Neural progenitor cell (in vitro differentiated cells): ENCODE results near the gene KRT12. TPM values are rescaled to one million over a fixed set of nuclear protein-coding genes. Genes with fewer than 3 reads are reported as not detected.

ENCODE experiments used
- DNase-seq: peaks from one replicate; pipeline ENCODE4 v3.0.0-alpha.2; 2016; ENCODE audit warnings: low spot score
- H2AFZ ChIP-seq: fragments of 200-600 bp; sonication (generic); replicated peaks from 2 replicates; pipeline ENCODE4 v1.6.1; 2016; ENCODE audit warnings: antibody characterized with exemption
- H3F3A ChIP-seq: fragments of 200-600 bp; sonication (generic); 2 replicates; pipeline ENCODE4 v1.6.1; 2016; ENCODE audit warnings: antibody characterized with exemption, low read depth
- H3K27ac ChIP-seq: fragments of 200-600 bp; sonication (generic); 2 replicates; pipeline ENCODE4 v1.5.1; 2016; ENCODE audit warnings: mild to moderate bottlenecking
- H3K27me3 ChIP-seq: fragments of 200-600 bp; sonication (generic); 2 replicates; pipeline ENCODE4 v1.6.1; 2016; ENCODE audit warnings: mild to moderate bottlenecking, moderate library complexity
- H3K36me3 ChIP-seq: fragments of 200-600 bp; sonication (generic); 2 replicates; pipeline ENCODE4 v1.5.1; 2016
- H3K4me1 ChIP-seq: fragments of 200-600 bp; sonication (generic); 2 replicates; pipeline ENCODE4 v1.6.1; 2016; ENCODE audit warnings: mixed run types
- H3K4me2 ChIP-seq: fragments of 200-600 bp; sonication (generic); 2 replicates; pipeline ENCODE4 v1.6.1; 2016
- H3K4me3 ChIP-seq: fragments of 200-600 bp; sonication (generic); 2 replicates; pipeline ENCODE4 v1.5.1; 2016
- H3K79me2 ChIP-seq: fragments of 200-600 bp; sonication (generic); 2 replicates; pipeline ENCODE4 v1.6.1; 2016; ENCODE audit warnings: low read depth
- H3K9ac ChIP-seq: fragments of 200-600 bp; sonication (generic); 2 replicates; pipeline ENCODE4 v1.6.1; 2016
- H3K9me3 ChIP-seq: fragments of 200-600 bp; sonication (generic); 2 replicates; pipeline ENCODE4 v1.5.1; 2016; ENCODE audit warnings: low read depth
- H4K20me1 ChIP-seq: fragments of 200-600 bp; sonication (generic); 2 replicates; pipeline ENCODE4 v1.6.1; 2016; ENCODE audit warnings: low read depth
- H3K27ac Mint-ChIP-seq: 3 replicates; pipeline ENCODE4 v1.8.0; 2021; ENCODE audit warnings: mixed read lengths
- H3K27me3 Mint-ChIP-seq: 2 replicates; pipeline ENCODE4 v1.8.0; 2022; ENCODE audit warnings: low read depth, mild to moderate bottlenecking, inconsistent platforms, moderate library complexity, mixed read lengths; ENCODE audit not compliant: insufficient read depth
- H3K36me3 Mint-ChIP-seq: 3 replicates; pipeline ENCODE4 v1.8.0; 2021; ENCODE audit warnings: mixed read lengths
- H3K4me1 Mint-ChIP-seq: 3 replicates; pipeline ENCODE4 v1.8.0; 2021; ENCODE audit warnings: mixed read lengths
- H3K4me3 Mint-ChIP-seq: 3 replicates; pipeline ENCODE4 v1.8.0; 2021; ENCODE audit warnings: mild to moderate bottlenecking, moderate library complexity, mixed read lengths
- H3K9me3 Mint-ChIP-seq: 3 replicates; pipeline ENCODE4 v1.8.0; 2020; ENCODE audit warnings: mixed read lengths
- CTCF ChIP-seq: fragments of 200-600 bp; sonication (generic); IDR thresholded peaks from 2 replicates; pipeline ENCODE4 v1.5.1; 2017; ENCODE audit warnings: antibody characterized with exemption, mild to moderate bottlenecking
- EZH2 ChIP-seq: fragments of 200-600 bp; sonication (generic); IDR thresholded peaks from 2 replicates; pipeline ENCODE4 v1.6.1; 2017; ENCODE audit warnings: antibody characterized with exemption, mild to moderate bottlenecking, moderate library complexity
- EZH2phosphoT487 ChIP-seq: fragments of 200-600 bp; sonication (generic); IDR thresholded peaks from 2 replicates; pipeline ENCODE4 v1.6.1; 2017; ENCODE audit warnings: antibody characterized with exemption
- total RNA-seq: library from RNA; depleted of rRNA; stranded (reverse); fragments of >200 nt; gene quantifications from 2 replicates; pipeline ENCODE4 v1.2.3, GENCODE V29; 2015; ENCODE audit warnings: low replicate concordance

The KRT12 gene
- total RNA-seq, 1 donor from 2014 or later: not detected

GRCh38 chr17:40843242-40843641, 23.8 kb downstream of the KRT12 start:
- DNase-seq: no peak

GRCh38 chr17:40841246-40841645, 25.8 kb downstream of the KRT12 start:
- no peaks in the 10 kb centered on the region for H3K36me3 Mint-ChIP-seq
- peaks cover 22% of the 10 kb centered on the region for H3K27me3 ChIP-seq
- H3K27me3 Mint-ChIP-seq: peaks cover 2% of the 10 kb centered on the region

More at GRCh38 chr17:40843242-40843641, 23.8 kb downstream of the KRT12 start:
- H3K27ac ChIP-seq: no peak overlapping the region
- Mint-ChIP-seq H3K27ac (no peak overlapping the region), H3K9me3 (no peaks in the 10 kb centered on the region), H3K36me3 (no peaks in the 10 kb centered on the region), H3K4me3 (no peak overlapping the region), H3K4me1 (peaks cover 4% of the 10 kb centered on the region), H3K27me3 (peaks cover 2% of the 10 kb centered on the region)
- H3F3A ChIP-seq: no peaks in the 10 kb centered on the region
- no peak overlapping the region for H3K4me2 ChIP-seq
- no peaks in the 10 kb centered on the region for H4K20me1 ChIP-seq
- no peak overlapping the region for H2AFZ ChIP-seq
- H3K27me3 ChIP-seq: peaks cover 22% of the 10 kb centered on the region
- no peaks in the 10 kb centered on the region for H3K4me1 ChIP-seq
- H3K79me2 ChIP-seq: no peaks in the 10 kb centered on the region
- TF ChIP-seq CTCF (no peak), EZH2 (no peak), EZH2phosphoT487 (no peak)
- no peak overlapping the region for H3K4me3 ChIP-seq
- H3K36me3 ChIP-seq: no peaks in the 10 kb centered on the region
- no peaks in the 10 kb centered on the region for H3K9me3 ChIP-seq
- H3K9ac ChIP-seq: no peak overlapping the region

GRCh38 chr17:40839194-40839593, 27.8 kb downstream of the KRT12 start:
- H3K79me2 ChIP-seq: no peaks in the 10 kb centered on the region
- H3K4me2 ChIP-seq: no peak overlapping the region
- Mint-ChIP-seq H3K4me3 (no peak overlapping the region), H3K4me1 (peaks cover 4% of the 10 kb centered on the region), H3K27me3 (peaks cover 2% of the 10 kb centered on the region), H3K27ac (no peak overlapping the region), H3K36me3 (no peaks in the 10 kb centered on the region), H3K9me3 (no peaks in the 10 kb centered on the region)
- no peak overlapping the region for H2AFZ ChIP-seq
- no peaks in the 10 kb centered on the region for H4K20me1 ChIP-seq
- H3K9me3 ChIP-seq: no peaks in the 10 kb centered on the region
- peaks cover 5% of the 10 kb centered on the region for H3K27me3 ChIP-seq
- no peak overlapping the region for H3K4me3 ChIP-seq
- no peaks in the 10 kb centered on the region for H3F3A ChIP-seq
- no peak overlapping the region for H3K9ac ChIP-seq
- no peak overlapping the region for H3K27ac ChIP-seq
- TF ChIP-seq CTCF: no peak
- TF ChIP-seq EZH2phosphoT487: no peak
- no peak for TF ChIP-seq EZH2
- no peaks in the 10 kb centered on the region for H3K4me1 ChIP-seq
- DNase-seq: no peak
- H3K36me3 ChIP-seq: no peaks in the 10 kb centered on the region

More at GRCh38 chr17:40841246-40841645, 25.8 kb downstream of the KRT12 start:
- Histone ChIP-seq H3K27ac (no peak overlapping the region), H3F3A (no peaks in the 10 kb centered on the region), H4K20me1 (no peaks in the 10 kb centered on the region), H2AFZ (no peak overlapping the region), H3K4me1 (no peaks in the 10 kb centered on the region), H3K4me2 (no peak overlapping the region), H3K36me3 (no peaks in the 10 kb centered on the region), H3K9me3 (no peaks in the 10 kb centered on the region), H3K79me2 (no peaks in the 10 kb centered on the region), H3K4me3 (no peak overlapping the region), H3K9ac (no peak overlapping the region)
- Mint-ChIP-seq H3K9me3 (no peaks in the 10 kb centered on the region), H3K27ac (no peak overlapping the region), H3K4me3 (no peak overlapping the region), H3K4me1 (peaks cover 4% of the 10 kb centered on the region)
- TF ChIP-seq EZH2 (no peak), CTCF (no peak), EZH2phosphoT487 (no peak)
- no peak for DNase-seq
